GM21723 (cell line): ENCODE data around the gene MRPL16.
A peak's percentile ranks its signal among the peaks of the same experiment; 100 is the strongest.

Source experiments
- ATAC-seq: cut with Tn5 transposase; IDR thresholded peaks from one replicate; pipeline ENCODE4 v1.9.1; 2021; ENCODE audit warnings: mild to moderate bottlenecking, moderate library complexity; ENCODE audit not compliant: unreplicated experiment

Gene MRPL16

DNA sequence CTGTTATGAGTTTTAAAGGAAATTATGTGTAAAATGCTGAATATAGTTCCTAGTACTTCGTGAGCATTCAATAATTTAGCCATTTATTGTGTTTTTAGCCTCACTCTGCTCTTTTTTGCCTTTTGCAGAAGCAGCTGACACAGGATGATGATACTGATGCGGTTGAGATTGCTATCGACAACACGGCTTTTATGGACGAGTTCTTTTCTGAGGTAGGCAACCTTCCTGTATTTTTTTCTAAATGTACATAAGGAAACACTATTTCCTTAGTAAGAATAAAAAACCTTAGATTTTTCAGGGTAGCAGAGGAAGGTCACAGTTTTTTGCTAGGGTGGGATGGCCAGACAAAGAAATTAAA is 37.5 kb downstream of the MRPL16 start:
- ATAC-seq: no peak

DNA sequence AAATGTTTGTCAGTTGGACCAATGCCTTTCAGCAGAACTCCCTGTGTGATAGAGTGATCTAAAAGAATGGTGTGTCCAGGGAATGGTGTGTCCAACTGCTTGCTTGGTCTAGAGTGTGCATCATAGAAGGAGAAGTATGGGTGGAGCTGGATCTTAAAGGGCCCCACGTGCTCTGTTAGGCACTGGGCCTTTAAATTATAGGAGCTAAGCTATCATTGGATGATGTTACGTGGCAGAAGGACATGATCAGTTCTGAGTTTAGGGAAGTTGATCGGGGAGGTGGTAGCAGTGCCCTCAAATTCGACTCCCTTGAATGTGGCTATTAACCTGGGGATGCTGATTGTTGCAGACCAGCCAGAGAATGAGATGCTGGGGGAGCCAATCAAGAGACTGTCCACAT is 39.0 kb downstream of the MRPL16 start:
- ATAC-seq: no peak

DNA sequence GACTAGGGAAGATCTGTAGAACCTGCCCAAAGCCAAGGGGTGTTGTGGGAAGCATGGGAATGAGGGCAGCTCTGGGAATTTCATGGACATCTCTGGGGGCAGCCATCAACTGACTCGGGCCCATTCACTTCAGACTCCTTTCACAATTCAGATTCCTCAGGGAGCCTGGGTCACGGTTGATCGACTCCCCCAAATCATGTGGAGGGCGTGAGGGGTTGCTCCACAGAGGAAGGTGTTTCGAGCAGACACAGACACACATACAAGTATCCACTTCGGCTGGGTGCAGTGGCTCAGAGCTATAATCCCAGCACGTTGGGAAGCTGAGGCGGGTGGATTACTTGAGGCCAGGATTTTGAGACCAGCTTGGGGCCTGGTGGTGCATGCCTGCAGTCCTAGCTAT is 39.7 kb downstream of the MRPL16 start:
- ATAC-seq: no peak

DNA sequence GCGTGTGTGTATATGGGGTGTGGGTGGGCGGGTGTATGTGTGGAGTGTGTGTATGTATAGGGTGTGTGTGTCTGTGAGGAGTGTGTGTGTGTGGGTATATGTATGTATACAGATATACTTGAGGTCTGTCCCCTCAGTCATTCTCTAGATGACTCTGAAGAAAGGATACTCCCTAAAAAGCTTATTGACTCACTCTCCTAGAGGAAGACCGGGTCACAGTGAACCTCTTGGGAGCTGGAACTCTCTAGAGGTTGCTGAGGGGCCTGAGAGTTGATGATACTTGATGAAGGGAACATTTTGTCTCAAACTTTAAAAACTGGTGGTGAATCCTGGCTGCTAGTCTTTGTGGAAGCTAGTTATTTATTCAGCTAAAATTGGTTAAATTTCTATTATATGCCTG is 40.3 kb downstream of the MRPL16 start:
- ATAC-seq: no peak

DNA sequence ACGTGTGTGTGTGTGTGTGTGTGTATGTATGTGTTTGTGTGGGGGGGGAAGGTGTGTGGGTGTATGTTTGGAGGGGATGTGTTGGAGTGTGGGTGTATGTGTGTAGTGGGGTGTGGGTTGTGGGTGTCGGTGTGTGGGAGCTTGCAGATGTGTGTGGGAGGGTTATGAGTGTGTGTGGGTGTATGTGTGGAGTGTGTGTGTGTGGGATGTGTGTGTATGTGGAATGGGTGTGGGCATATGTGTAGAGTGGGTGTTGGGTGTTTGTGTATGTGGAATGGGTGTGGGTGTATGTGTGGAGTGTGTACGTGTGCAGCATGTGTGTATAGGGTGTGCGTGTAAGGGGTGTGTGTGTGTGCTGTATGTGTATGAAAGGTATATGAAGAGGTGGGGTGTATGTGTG is 40.8 kb downstream of the MRPL16 start:
- ATAC-seq: no peak

DNA sequence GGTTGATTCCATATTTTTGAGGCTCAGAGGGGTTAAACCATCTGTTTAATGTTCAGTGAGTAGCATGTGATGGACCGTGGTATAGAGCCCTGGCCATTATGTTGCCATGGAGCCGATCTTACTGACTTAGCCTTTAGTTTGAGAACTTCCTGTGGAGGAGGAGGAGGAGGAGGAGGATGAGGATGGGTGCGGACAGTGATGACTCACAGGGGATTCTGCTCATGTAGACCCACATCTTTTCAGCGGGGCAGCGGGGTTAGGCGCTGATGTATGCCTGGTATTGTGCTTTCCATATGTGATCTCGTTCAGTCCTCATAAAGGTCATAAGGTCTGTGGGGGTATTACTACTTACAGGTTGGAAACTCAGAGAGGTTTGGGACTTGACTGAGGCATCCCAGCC is 41.5 kb downstream of the MRPL16 start:
- ATAC-seq: no peak

DNA sequence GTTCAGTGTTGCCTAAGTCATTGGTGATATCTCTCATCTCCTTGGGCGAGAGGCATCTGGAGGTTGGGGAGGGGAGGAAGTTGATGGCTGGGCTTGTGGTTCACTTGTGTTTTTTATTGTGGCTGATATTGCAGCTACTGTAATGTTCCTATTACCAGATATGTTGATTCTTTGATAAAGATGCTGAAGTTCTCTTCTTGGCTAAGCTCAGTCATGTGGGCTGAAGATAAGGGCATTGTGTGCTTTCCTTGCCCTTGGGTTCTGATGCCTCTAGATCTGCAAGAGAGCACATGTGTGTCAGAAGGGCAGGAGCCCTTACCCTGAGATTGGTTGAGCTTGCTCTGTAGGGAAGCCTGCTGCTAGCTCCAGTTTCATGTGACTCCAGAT is 43.4 kb downstream of the MRPL16 start:
- no peak for ATAC-seq

DNA sequence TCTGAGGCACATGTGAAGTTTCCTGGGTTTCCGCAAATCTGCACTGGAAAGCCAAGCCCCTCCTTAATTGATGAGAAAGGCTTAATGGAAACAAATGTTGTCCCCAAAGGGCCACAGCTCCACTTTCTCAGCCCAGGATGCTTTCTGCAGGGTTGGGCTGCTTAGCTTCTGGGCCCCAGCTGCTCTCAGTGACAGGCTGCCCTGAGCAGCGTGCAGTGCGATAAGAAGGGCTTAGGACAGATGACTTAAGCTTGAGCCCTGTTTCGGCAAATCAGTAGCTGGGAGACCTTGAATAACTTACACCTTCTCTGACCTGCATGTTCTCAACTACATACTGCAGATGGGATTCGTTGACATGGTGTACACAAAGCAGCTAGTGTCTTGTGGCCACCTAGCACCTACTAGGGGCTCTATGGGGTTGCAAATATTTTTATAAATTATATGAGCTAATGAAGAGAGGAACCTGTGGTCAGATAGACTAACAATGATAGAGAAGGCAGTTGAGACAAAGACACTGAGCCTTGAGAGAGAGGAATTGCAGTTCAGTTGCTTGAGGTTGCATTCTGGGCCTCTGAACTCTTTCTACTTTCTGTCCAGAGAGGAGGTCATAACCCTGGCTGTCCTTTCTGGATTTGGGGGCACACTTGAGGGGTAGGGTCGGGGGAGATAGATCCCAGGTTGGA is 43.9 kb downstream of the MRPL16 start:
- no peak for ATAC-seq

DNA sequence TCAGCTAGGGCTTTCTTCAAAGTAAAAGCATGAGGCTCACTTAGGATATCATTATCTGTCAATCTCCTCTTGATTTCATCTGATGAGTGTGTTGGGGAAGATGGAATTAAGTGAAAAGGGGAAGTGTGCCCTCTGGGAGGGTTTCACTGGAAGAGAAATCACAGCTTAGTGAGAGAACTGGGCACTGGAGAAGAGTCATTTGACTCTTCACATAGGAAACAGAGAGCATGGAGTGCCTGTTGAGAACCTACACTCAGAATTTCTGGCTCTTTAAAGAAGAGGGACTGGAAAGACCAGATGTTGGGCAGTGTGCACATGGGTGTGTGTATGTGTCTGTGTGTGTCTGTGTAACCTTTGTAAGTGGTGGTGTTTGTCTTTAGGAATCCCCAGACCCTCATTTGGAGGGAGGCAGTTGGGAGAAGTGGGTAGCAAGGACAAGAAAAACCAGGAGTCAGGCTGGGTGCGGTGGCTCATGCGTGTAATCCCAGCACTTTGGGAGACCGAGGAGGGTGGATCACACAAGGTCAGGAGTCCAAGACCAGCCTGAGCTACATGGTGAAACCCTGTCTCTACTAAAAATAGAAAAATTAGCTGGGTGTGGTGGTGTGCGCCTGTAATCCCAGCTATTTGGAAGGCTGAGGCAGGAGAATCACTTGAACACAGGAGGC is 45.4 kb downstream of the MRPL16 start:
- ATAC-seq: no peak

DNA sequence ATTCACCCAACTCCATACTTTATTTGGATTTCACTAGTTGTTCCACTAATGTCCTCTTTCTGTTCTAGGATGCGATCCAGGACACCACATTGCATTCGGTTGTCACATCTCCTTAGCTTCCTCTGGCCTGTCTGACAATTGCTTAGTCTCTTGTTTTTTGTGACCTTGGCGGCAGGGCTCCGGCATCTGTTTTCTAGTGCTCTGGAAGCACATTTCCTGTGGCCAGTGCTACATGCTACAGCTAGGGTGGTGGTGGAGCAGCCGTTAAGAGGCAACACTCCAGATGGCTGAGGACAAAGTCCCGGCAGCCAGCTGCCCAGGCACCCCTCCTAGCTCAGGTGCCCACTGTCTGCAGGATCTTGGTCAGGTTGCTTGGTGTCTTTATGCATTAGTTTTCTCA is 48.6 kb downstream of the MRPL16 start:
- no peak for ATAC-seq

DNA sequence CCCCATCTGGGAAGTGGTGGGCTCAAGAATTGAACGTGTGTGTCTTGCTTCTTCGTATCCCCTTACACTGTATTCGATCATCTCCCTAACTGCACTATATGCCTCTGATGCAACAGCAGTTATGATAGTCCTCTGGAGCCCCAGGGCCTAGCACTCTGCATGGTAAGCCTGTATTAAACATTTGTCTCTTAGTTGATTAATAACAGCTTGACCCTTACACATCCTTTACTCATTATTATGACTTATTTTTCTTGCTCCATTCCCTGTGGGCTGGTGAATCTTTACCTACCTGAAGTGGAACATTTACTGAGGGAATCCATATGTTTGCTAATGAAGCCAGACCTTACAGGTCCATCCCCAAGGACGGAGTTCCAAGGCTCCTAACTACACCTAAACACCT is 49.8 kb downstream of the MRPL16 start:
- no peak for ATAC-seq

DNA sequence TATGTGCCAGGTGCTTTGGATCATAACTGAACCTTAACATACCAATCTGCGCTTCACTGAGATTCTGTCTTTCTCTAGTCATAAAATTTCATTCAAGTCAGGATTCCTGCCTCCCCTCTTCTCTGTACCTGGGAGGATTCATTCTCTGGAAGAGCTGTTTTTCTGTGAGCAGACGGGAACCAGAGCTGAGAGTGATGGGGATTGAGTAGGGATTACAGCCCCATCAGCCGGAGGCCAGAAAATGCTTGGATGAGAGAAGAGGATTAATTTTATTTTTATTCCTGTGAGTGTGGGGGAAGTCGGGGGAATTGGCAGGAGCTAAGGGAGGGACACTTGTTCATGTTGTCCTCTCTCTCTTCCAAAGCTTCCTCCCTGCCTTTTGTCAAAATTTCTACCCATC is 50.7 kb downstream of the MRPL16 start:
- ATAC-seq: no peak

DNA sequence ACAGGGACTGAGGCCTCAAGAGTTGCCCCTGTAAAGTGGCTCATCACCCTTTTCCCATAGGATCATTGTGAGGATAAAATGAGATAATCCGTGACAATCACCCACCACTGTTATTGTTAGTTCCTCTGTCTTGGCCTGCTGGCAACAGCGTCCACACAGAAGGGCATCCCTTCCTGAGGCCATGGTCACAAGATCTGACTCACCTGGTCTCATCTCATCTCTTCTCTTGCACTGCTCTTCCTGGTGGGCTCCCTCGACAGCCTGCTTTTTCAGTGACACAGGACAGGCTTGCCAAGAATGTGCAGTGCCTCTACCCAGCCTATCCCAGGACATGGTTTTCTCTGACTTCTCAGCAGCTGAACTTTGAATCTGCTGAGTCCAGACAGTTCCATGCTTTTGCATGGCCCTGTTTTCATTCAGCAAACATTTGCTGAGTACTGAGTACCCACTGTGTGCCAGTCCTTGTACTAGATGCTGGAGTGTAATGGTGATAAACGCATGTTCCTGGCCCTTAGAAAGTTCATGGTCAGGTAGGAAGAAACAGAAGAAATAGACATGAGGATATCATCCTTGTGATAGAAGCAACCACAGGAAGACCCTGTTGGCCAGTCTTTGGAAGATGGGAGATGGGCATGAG is 52.1 kb downstream of the MRPL16 start:
- no peak for ATAC-seq

DNA sequence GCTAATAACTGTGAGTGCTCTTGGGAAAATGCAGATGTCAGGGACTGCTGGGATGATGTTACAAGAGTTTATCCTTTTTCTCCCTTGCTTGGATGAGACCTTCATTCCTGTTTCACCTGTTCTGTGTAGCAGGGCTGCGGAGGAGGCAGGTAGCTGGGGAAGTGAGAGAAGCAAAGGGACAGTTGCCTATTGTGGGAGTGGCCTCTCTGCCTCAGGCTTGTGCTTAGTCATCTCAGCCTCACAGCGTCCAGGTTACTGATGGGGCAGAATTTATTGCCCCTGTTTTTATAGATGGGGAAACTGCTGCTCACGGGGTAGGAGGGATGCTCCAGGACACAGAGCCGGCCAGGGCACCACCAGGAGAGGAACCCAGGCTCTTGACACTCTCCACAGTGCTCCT is 53.7 kb downstream of the MRPL16 start:
- peak; percentile 39 for ATAC-seq

DNA sequence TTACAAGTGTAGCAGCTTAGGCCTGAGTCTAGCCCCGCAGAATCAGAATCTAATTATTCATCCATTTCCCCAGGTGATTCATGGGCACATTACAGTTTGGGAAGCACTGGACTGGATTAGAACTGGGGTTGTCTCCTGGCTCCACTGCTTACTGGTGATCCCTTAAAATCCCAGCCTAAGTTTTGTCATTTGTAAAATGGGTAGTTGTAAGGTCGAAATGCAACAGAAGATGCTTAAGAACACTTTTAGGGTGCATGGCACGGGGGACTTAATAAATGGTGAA is 54.1 kb downstream of the MRPL16 start:
- ATAC-seq: no peak
